AG04449 (cell line): ENCODE data around the gene CNDP1.

Source experiments
- CTCF ChIA-PET: fragments of 350-600 bp; formaldehyde crosslinking; extraction: SDS; loops from one replicate; lab custom pipeline; 2021; ENCODE audit warnings: antibody characterized with exemption; lab: Yijun Ruan, JAX
- POLR2A ChIA-PET: fragments of 400-600, 350-600 bp; formaldehyde crosslinking; extraction: SDS; loops from one replicate; lab custom pipeline; 2020; ENCODE audit warnings: antibody characterized with exemption, inconsistent platforms; lab: Yijun Ruan, JAX
- DNase-seq: peaks from one replicate; pipeline ENCODE4 v3.0.0-alpha.2; 2010; ENCODE audit warnings: low read depth, low spot score
- H3K4me3 ChIP-seq: 2 replicates; pipeline ENCODE4 v1.5.1; 2011; ENCODE audit warnings: low read depth, mild to moderate bottlenecking, control low read depth, low read length
- TF ChIP-seq, protein P1 (sequence below): IDR thresholded peaks from one replicate; pipeline ENCODE4 v1.5.1; 2011; ENCODE audit warnings: mild to moderate bottlenecking, moderate library complexity, low read length, control low read depth, inconsistent platforms; ENCODE audit not compliant: insufficient read depth; ENCODE audit errors: missing control alignments

Gene CNDP1

DNA sequence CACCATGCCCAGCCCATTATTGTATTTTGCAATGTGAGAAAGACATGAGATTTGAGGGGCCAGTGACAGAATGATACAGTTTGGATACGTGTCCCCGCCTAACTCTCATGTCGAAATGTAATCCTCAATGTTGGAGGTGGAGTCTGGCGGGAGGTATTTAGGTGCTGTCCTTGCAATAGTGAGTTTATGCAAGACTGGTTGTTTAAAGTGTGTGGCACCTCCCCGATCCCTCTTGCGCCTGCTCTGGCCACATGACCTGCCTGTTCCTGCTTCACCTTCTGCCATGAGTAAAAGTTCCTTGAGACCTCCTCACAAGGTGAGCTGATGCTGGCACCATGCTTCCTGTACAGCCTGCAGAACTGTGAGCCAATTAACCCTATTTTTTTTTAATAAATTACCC, 16.6 kb downstream of the CNDP1 start:
- ChIA-PET CTCF (interaction anchor here (0.6 to 4.2 kb wide), 9 partner anchors 8 to 352 kb away, joined by 3 to 71 read pairs (median 10); no protein-coding TSS in a partner anchor), POLR2A (no interaction called here)
- no peak for DNase-seq
- no peak overlapping the region for H3K4me3 ChIP-seq
- TF ChIP-seq, protein P1, sequence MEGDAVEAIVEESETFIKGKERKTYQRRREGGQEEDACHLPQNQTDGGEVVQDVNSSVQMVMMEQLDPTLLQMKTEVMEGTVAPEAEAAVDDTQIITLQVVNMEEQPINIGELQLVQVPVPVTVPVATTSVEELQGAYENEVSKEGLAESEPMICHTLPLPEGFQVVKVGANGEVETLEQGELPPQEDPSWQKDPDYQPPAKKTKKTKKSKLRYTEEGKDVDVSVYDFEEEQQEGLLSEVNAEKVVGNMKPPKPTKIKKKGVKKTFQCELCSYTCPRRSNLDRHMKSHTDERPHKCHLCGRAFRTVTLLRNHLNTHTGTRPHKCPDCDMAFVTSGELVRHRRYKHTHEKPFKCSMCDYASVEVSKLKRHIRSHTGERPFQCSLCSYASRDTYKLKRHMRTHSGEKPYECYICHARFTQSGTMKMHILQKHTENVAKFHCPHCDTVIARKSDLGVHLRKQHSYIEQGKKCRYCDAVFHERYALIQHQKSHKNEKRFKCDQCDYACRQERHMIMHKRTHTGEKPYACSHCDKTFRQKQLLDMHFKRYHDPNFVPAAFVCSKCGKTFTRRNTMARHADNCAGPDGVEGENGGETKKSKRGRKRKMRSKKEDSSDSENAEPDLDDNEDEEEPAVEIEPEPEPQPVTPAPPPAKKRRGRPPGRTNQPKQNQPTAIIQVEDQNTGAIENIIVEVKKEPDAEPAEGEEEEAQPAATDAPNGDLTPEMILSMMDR, result no peak

DNA sequence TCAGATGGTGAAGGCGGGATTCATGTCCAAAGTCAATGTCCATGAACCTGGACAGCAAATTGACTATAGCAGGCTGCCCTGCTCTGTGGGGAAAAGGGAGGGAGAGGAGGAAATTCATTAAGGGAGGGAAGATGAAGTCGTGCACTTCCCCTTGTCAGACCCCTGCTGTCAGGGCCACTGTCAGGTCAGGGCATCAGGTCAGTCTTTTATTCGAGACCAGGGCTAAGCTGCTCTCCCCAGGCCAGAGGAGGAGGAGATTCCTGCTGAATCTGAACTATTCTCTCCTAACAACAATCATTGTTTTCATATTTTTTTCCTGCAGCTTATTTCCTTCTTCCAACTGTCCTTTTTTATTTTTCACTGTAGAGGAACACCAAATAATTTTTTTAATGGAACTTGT, 17.2 kb downstream of the CNDP1 start:
- TF ChIP-seq, protein P1, result no peak
- POLR2A ChIA-PET, result no interaction called here
- no peak overlapping the region for H3K4me3 ChIP-seq
- CTCF ChIA-PET, result interaction anchor here (0.7 to 4.2 kb wide), 30 partner anchors 8 to 1850 kb away, joined by 3 to 71 read pairs (median 4); no protein-coding TSS in a partner anchor
- no peak for DNase-seq

DNA sequence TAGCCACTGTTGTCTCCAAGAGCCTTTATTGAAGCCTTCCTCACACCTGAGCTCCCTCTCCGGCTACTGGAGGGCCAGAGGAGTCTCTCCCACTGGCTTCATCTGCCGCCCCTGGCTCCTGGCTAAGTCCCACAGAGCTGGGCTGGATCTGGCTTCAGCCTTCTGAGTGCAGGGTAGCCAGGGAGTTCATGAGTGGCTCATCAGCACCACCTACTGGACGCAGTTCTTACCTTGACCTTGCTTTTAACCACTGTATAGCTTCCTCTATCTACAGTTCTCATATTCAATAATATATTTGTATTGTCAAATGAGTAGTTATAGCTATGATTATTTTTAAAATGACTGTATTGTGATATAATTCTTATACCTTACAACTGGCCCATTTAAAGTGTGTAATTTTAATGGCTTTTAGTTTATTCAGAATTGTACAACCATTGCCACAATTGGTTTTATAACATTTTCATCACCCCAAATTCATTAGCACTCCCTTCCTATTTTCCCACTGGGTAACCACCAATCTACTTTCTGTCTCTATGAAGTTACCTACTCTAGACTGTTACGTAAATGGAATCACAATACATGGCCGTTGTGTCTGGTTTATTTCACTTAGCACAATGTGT, 17.7 kb downstream of the CNDP1 start:
- peak; percentile 29 for DNase-seq
- TF ChIP-seq, protein P1, result peak; percentile 81
- CTCF ChIA-PET, result interaction anchor here (0.7 to 4.2 kb wide), 31 partner anchors 8 to 1851 kb away, joined by 3 to 71 read pairs (median 4); no protein-coding TSS in a partner anchor
- H3K4me3 ChIP-seq, result no peak overlapping the region
- POLR2A ChIA-PET, result no interaction called here

DNA sequence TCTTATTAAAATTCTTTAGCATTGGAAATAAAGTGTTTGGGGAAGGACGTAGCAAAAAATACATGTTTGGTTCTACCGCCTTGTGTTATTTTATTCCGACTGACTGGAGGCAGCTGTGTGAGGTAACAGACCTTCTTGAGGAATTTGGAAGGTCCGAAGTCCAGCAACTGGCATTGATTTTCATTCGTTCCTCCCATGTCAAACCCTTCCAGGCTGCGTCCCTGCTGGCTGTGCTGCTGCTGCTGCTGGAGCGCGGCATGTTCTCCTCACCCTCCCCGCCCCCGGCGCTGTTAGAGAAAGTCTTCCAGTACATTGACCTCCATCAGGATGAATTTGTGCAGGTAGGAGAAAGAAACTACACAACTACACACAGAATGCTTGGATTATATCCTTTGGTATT, 21.8 kb downstream of the CNDP1 start:
- POLR2A ChIA-PET, result no interaction called here
- TF ChIP-seq, protein P1, result no peak
- no peak for DNase-seq
- CTCF ChIA-PET, result interaction anchor here (3.2 kb wide), 1 partner anchor 202 kb away, joined by 9 read pairs; no protein-coding TSS in a partner anchor
- H3K4me3 ChIP-seq, result no peak overlapping the region

DNA sequence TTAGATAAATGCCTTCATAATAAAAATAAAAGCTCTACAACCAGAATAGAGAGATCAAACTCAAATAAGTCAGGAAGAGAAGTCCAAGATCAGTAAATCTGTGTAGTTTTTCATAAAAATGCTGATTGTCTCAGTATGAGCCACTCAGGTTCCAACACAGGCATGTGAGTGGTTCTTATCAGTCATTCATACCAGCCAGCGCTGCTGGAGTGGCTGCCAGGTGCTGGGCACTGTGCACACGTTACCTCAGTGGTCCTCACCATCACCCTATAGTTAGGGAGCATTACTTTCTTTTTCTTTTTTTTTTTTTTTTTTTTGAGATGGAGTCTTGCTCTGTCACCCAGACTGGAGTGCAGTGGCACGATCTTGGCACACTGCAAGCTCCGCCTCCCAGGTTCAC, 23.8 kb downstream of the CNDP1 start:
- TF ChIP-seq, protein P1, result no peak
- no peak for DNase-seq
- ChIA-PET POLR2A (no interaction called here), CTCF (interaction anchor here (1.0 to 3.2 kb wide), 3 partner anchors 10 to 216 kb away, joined by 3 to 9 read pairs (median 4); no protein-coding TSS in a partner anchor)
- H3K4me3 ChIP-seq, result no peak overlapping the region

DNA sequence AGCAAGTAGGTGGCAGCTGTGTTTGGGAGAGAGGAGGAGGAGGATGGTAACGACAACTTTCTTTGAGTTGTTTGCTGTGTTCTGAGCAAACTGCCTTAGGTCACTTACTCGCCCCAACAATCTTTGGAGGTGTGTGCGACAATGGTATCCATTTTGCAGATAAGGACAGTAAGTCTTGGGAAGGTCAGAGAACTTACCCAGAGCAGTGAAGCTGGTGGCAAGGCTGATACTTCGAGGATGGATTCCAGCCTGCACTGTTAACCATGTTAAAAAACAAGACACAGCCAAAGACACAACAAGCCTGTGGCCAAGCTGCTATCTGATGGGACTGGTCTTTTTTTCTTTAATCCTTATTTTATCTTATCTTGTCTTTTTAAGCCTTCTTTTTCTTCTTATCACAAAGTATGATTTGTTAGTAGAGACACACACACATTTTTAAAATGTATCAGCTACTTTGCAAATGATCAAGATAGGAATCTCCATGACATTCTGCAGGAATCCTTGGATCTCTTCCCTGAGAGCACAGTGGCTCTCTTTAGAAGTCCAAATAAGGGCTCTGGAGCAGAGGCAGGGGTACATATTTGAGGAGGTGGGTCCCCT, 27.9 kb downstream of the CNDP1 start:
- DNase-seq, result no peak
- CTCF ChIA-PET, result interaction anchor here (1.1 to 1.4 kb wide), 3 partner anchors 10 to 209 kb away, joined by 3 to 4 read pairs (median 4); no protein-coding TSS in a partner anchor
- POLR2A ChIA-PET, result no interaction called here
- H3K4me3 ChIP-seq, result no peak overlapping the region
- TF ChIP-seq, protein P1, result no peak
